Upper lobe of left lung (tissue), 6 donors: Measurements from ENCODE around the gene STXBP6. TPM values are rescaled to one million over a fixed set of nuclear protein-coding genes. Genes with fewer than 3 reads are reported as not detected.

Source experiments
- ATAC-seq, 2 donors: fragments of 200-7000 bp; cut with Tn5 transposase; one replicate each; pipeline ENCODE4 v1.9.1; 2022; ENCODE audit warnings: mild to moderate bottlenecking in 2 of 2, moderate library complexity in 2 of 2; ENCODE audit not compliant: low FRiP score in 2 of 2
- DNase-seq, 2 donors: peaks; one replicate each; pipeline ENCODE4 v3.0.0-alpha.2; 2019 to 2020
- H3K27ac ChIP-seq, 4 donors: fragments of 200-600 bp; sonication (generic); one replicate each; pipeline ENCODE4 v1.5.1; 2016 to 2019
- H3K27me3 ChIP-seq, 4 donors: fragments of 200-600 bp; sonication (generic); one replicate each; pipeline ENCODE4 v1.5.1; 2017 to 2019
- H3K36me3 ChIP-seq, 4 donors: fragments of 200-600 bp; sonication (generic); one replicate each; pipeline ENCODE4 v1.5.1; 2016 to 2019
- H3K4me1 ChIP-seq, 4 donors: fragments of 200-600 bp; sonication (generic); one replicate each; pipeline ENCODE4 v1.5.1; 2018 to 2019
- H3K4me3 ChIP-seq, 4 donors: fragments of 200-600 bp; sonication (generic); one replicate each; pipeline ENCODE4 v1.5.1; 2017 to 2019; ENCODE audit warnings: mild to moderate bottlenecking in 2 of 4, moderate library complexity in 1 of 4
- H3K9me3 ChIP-seq, 4 donors: fragments of 200-600 bp; sonication (generic); one replicate each; pipeline ENCODE4 v1.5.1; 2018 to 2019
- EP300 ChIP-seq, 4 donors: sonication (generic); formaldehyde crosslinking; IDR thresholded peaks; one replicate each; pipeline ENCODE4 v1.5.1; 2017; ENCODE audit warnings: antibody characterized with exemption in 4 of 4, control low read depth in 2 of 4
- POLR2A ChIP-seq, 4 donors: fragments of 450-650 bp; IDR thresholded peaks; one replicate each; pipeline ENCODE4 v1.5.1; 2016 to 2017; ENCODE audit warnings: antibody characterized with exemption in 4 of 4, mild to moderate bottlenecking in 2 of 4
- POLR2AphosphoS5 ChIP-seq, 2 donors: sonication (generic); formaldehyde crosslinking; IDR thresholded peaks; one replicate each; pipeline ENCODE4 v1.5.1; 2017; ENCODE audit warnings: antibody characterized with exemption in 2 of 2
- WGBS, 2 donors: methylation state at CpG; one replicate each; pipeline ENCODE4 v1.1.5; 2017 to 2018; 5-methylcytosine and 5-hydroxymethylcytosine counted together
- total RNA-seq, 6 donors: library from RNA; depleted of rRNA in 4 of 6; stranded (reverse); fragments of >200 nt in 4 of 6; gene quantifications; one replicate each; pipeline versions ENCODE4 v1.1.0 to v1.2.1, GENCODE V29; 2016 to 2021
- TF ChIP-seq, protein P1 (sequence below), 6 experiments: fragments of 450-650 bp in 4 of 6; fragments of 200-600 bp in 2 of 6; sonication (generic) in 2 of 6; IDR thresholded peaks; one replicate each; pipeline ENCODE4 v1.5.1; 2016 to 2019; ENCODE audit warnings: antibody characterized with exemption in 6 of 6
- donor health status: DM: no; HTN: no; CAD: no; lungs with moderate emphysema.
- donor health status: DM: no; HTN: yes; CAD: no; lungs with severe emphysema.

STXBP6 gene
- total RNA-seq = 10 to 100 TPM; 13.6 to 38.3 (median 23.7) TPM

GRCh38 chr14:25049568-25050268 is at the start of gene STXBP6:
STXBP6 (minus strand) TSS chr14:25050147; CDS start chr14:24974818, 75,329 bp downstream.
- Histone ChIP-seq H3K36me3 (no peaks in the 10 kb centered on the region), H3K4me1 (peaks cover 5 to 26% (median 17%) of the 10 kb centered on the region in 4 donors), H3K27ac (peak within 1 kb of the TSS; percentile 75 to 89 (median 82)), H3K9me3 (no peaks in the 10 kb centered on the region), H3K27me3 (peaks cover 0 to 15% (median 3%) of the 10 kb centered on the region in 4 donors), H3K4me3 (peak within 1 kb of the TSS; percentile 50 to 71 (median 63))
- DNase-seq (peak; percentile 54 to 92), ATAC-seq (peak; percentile 65 to 92)
- TF ChIP-seq, protein P1, sequence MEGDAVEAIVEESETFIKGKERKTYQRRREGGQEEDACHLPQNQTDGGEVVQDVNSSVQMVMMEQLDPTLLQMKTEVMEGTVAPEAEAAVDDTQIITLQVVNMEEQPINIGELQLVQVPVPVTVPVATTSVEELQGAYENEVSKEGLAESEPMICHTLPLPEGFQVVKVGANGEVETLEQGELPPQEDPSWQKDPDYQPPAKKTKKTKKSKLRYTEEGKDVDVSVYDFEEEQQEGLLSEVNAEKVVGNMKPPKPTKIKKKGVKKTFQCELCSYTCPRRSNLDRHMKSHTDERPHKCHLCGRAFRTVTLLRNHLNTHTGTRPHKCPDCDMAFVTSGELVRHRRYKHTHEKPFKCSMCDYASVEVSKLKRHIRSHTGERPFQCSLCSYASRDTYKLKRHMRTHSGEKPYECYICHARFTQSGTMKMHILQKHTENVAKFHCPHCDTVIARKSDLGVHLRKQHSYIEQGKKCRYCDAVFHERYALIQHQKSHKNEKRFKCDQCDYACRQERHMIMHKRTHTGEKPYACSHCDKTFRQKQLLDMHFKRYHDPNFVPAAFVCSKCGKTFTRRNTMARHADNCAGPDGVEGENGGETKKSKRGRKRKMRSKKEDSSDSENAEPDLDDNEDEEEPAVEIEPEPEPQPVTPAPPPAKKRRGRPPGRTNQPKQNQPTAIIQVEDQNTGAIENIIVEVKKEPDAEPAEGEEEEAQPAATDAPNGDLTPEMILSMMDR (IDR thresholded peaks at IDR 0.05) = peak in 2 of 6 experiments; percentile 7 to 29
- TF ChIP-seq EP300 (IDR thresholded peaks at IDR 0.05) = no peak
- TF ChIP-seq POLR2A (IDR thresholded peaks at IDR 0.05) = peak in 2 of 4 donors; percentile 23 to 38
- TF ChIP-seq POLR2AphosphoS5 (IDR thresholded peaks at IDR 0.05) = peak in 1 of 2 donors; percentile 19
- WGBS, 2 donors = 0 to 1% methylated on average over 5 to 40 of the region's 82 CpGs

GRCh38 chr14:25097120-25097519 is 47.2 kb upstream of the STXBP6 start:
- no peak for ATAC-seq
- Histone ChIP-seq H3K27me3 (no peaks in the 10 kb centered on the region), H3K27ac (no peak overlapping the region), H3K4me3 (no peak overlapping the region), H3K4me1 (no peaks in the 10 kb centered on the region), H3K36me3 (no peaks in the 10 kb centered on the region), H3K9me3 (no peaks in the 10 kb centered on the region)
- TF ChIP-seq POLR2AphosphoS5 (IDR thresholded peaks at IDR 0.05) (no peak), POLR2A (IDR thresholded peaks at IDR 0.05) (no peak), EP300 (IDR thresholded peaks at IDR 0.05) (no peak)
- TF ChIP-seq, protein P1 (IDR thresholded peaks at IDR 0.05) = no peak
- WGBS, 2 donors = 51 to 52% methylated on average over 2 of the region's 2 CpGs
- DNase-seq = no peak

- Histone ChIP-seq H3K36me3 (no peaks in the 10 kb centered on the region), H3K4me1 (no peaks in the 10 kb centered on the region), H3K27me3 (no peaks in the 10 kb centered on the region), H3K27ac (no peak overlapping the region), H3K4me3 (no peak overlapping the region), H3K9me3 (no peaks in the 10 kb centered on the region)
- WGBS, 2 donors = 54 to 61% methylated on average over 5 of the region's 5 CpGs
- DNase-seq (no peak), ATAC-seq (no peak)
- TF ChIP-seq EP300 (IDR thresholded peaks at IDR 0.05) = no peak
- TF ChIP-seq, protein P1 (IDR thresholded peaks at IDR 0.05) = no peak
- no peak for TF ChIP-seq POLR2AphosphoS5 (IDR thresholded peaks at IDR 0.05)
- TF ChIP-seq POLR2A (IDR thresholded peaks at IDR 0.05) = no peak
Observed at GRCh38 chr14:25095736-25096437, 45.9 kb upstream of the STXBP6 start.

GRCh38 chr14:25094171-25094907 is 44.4 kb upstream of the STXBP6 start:
- WGBS, 2 donors = 66 to 77% methylated on average over 9 of the region's 9 CpGs
- Histone ChIP-seq H3K4me3 (no peak overlapping the region), H3K27ac (no peak overlapping the region), H3K4me1 (no peaks in the 10 kb centered on the region), H3K27me3 (no peaks in the 10 kb centered on the region), H3K36me3 (no peaks in the 10 kb centered on the region), H3K9me3 (no peaks in the 10 kb centered on the region)
- TF ChIP-seq EP300 (IDR thresholded peaks at IDR 0.05) (no peak), POLR2A (IDR thresholded peaks at IDR 0.05) (no peak), POLR2AphosphoS5 (IDR thresholded peaks at IDR 0.05) (no peak)
- TF ChIP-seq, protein P1 (IDR thresholded peaks at IDR 0.05) = no peak
- ATAC-seq (no peak), DNase-seq (no peak)
